Fibroblast of lung (primary cell): Measurements from ENCODE around the gene C3.

ENCODE experiments used
- EZH2 ChIP-seq: IDR thresholded peaks from 2 replicates; pipeline ENCODE4 v1.5.1; 2012; ENCODE audit warnings: low read length, control low read depth, mild to moderate bottlenecking; ENCODE audit errors: missing control alignments
- TF ChIP-seq, protein P1 (sequence below), 2 donors: IDR thresholded peaks in 1 of 2; conservative IDR thresholded peaks in 1 of 2; 1 replicate in 1 of 2; 2 replicates in 1 of 2; pipeline ENCODE4 v1.5.1; 2011 to 2012; ENCODE audit warnings: low read length in 2 of 2, control low read depth in 1 of 2, inconsistent platforms in 1 of 2, low read depth in 1 of 2, mild to moderate bottlenecking in 1 of 2

DNA sequence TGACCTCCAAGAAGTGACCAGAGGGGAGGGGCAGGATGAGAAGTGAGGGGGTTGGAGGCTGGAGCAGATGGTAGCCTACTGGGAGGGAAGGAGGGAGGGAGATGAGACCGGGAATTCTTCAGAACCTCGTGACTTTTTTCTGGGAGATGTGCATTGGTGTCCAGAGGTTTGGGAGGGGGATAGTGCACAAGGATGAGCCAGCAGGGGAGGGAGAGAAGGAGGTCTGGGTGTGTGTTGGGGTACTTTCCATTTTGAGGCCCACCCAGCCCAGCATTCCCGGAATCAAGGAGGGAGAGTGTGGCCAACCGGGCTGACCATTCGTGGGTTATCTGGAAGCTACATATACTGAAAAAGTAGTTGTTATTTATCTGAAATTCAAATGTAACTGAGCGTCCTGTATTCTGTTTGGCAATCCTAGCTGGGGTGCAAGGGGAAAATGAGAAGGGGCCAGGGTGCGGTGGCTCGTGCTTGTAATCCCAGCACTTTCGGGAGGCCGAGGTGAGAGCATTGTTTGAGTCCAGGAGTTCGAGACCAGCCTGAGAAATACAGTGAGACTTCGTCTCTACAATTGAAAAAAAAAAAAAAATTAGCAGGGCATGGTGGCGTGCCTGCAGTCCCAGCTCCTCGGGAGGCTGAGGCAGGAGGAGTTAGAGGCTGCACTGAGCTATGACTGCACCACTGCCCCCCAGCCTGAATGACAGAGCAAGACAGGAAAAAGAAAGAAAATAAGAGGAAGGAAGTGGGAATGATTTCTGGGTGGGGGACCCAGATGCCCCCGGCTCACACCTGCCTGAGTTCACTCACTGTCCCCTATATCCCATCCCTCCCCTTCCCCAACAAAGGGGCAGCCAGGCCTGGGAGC lies 4.4 kb upstream of the C3 start:
- TF ChIP-seq, protein P1, sequence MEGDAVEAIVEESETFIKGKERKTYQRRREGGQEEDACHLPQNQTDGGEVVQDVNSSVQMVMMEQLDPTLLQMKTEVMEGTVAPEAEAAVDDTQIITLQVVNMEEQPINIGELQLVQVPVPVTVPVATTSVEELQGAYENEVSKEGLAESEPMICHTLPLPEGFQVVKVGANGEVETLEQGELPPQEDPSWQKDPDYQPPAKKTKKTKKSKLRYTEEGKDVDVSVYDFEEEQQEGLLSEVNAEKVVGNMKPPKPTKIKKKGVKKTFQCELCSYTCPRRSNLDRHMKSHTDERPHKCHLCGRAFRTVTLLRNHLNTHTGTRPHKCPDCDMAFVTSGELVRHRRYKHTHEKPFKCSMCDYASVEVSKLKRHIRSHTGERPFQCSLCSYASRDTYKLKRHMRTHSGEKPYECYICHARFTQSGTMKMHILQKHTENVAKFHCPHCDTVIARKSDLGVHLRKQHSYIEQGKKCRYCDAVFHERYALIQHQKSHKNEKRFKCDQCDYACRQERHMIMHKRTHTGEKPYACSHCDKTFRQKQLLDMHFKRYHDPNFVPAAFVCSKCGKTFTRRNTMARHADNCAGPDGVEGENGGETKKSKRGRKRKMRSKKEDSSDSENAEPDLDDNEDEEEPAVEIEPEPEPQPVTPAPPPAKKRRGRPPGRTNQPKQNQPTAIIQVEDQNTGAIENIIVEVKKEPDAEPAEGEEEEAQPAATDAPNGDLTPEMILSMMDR (conservative IDR thresholded peaks at IDR 0.05 in 1 of 2, IDR thresholded peaks at IDR 0.05 in 1 of 2; ENCODE audit: low read depth in 1 of 2, low read length in 2 of 2): no peak
- no peak for TF ChIP-seq EZH2
